MV-4-11 (cell line): ENCODE measurements around the gene COG5.
A peak's percentile ranks its signal among the peaks of the same experiment; 100 is the strongest.

Source experiments
- DNase-seq: peaks from one replicate; lab custom pipeline; 2025; lab: John Stamatoyannopoulos, UW

The COG5 gene

GRCh38 chr7:107505997-107506673 lies 57.6 kb downstream of the COG5 start:
- DNase-seq = peak; percentile 2

- DNase-seq = no peak
Observed at GRCh38 chr7:107505362-107505761, 58.4 kb downstream of the COG5 start.

GRCh38 chr7:107503687-107504086 lies 60.0 kb downstream of the COG5 start:
- DNase-seq = no peak

GRCh38 chr7:107502797-107503196 lies 60.9 kb downstream of the COG5 start:
- no peak for DNase-seq

- DNase-seq = no peak
Observed at GRCh38 chr7:107502154-107502553, 61.6 kb downstream of the COG5 start.

- peak; percentile 40 for DNase-seq
Observed at GRCh38 chr7:107501593-107501992, 62.1 kb downstream of the COG5 start.

- DNase-seq = no peak
Observed at GRCh38 chr7:107499731-107500130, 64.0 kb downstream of the COG5 start.

- DNase-seq = peak; percentile 8
Observed at GRCh38 chr7:107495516-107495915, 68.2 kb downstream of the COG5 start.

GRCh38 chr7:107494884-107495283 lies 68.8 kb downstream of the COG5 start:
- DNase-seq = no peak

GRCh38 chr7:107494315-107494751 lies 69.4 kb downstream of the COG5 start:
- no peak for DNase-seq

- no peak for DNase-seq
Observed at GRCh38 chr7:107492875-107493274, 70.8 kb downstream of the COG5 start.

GRCh38 chr7:107486041-107486440 lies 77.7 kb downstream of the COG5 start:
- peak; percentile 4 for DNase-seq

- DNase-seq = no peak
Observed at GRCh38 chr7:107482571-107482970, 81.1 kb downstream of the COG5 start.

- no peak for DNase-seq
Observed at GRCh38 chr7:107480932-107481331, 82.8 kb downstream of the COG5 start.

- DNase-seq = no peak
Observed at GRCh38 chr7:107479303-107479702, 84.4 kb downstream of the COG5 start.

- DNase-seq = no peak
Observed at GRCh38 chr7:107474104-107474521, 89.6 kb downstream of the COG5 start.

GRCh38 chr7:107472116-107472515 lies 91.6 kb downstream of the COG5 start:
- no peak for DNase-seq

GRCh38 chr7:107471292-107472070 lies 92.2 kb downstream of the COG5 start:
- DNase-seq = peak; percentile 58

- DNase-seq = no peak
Observed at GRCh38 chr7:107469929-107470328, 93.8 kb downstream of the COG5 start, which contains the start of gene GPR22. TSS of gene GPR22 (plus strand) at chr7:107470057. CDS start at chr7:107474061, 4,004 bp downstream.

- DNase-seq = no peak
Observed at GRCh38 chr7:107468824-107469223, 94.9 kb downstream of the COG5 start.

- DNase-seq = no peak
Observed at GRCh38 chr7:107467972-107468371, 95.7 kb downstream of the COG5 start.

GRCh38 chr7:107464666-107465226 lies 99.0 kb downstream of the COG5 start:
- no peak for DNase-seq
